Measurements from ENCODE around the gene ARID1A. TPM values are rescaled to one million over a fixed set of nuclear protein-coding genes. Genes with fewer than 3 reads are reported as not detected.

Gene ARID1A
- total and polyA plus RNA-seq, 2 of the 8 experiments (the other 6 are each of a cell fraction or from before 2014, with no cell fraction given) = 52.1 to 103 TPM

GRCh38 chr1:26717017-26717491 is 21.2 kb downstream of the ARID1A start (continued):
- no peak for TF ChIP-seq BACH1 (IDR thresholded peaks at IDR 0.05; ENCODE audit: low read length)

Data from H1 (cell line).